CMK (cell line): ENCODE measurements around the gene GPR89A.
"Not testable (repeated sequence)": the region's sequence is repeated elsewhere in the genome, so short reads cannot be mapped to it uniquely, and the experiment has no call there.

ENCODE experiments used
- DNase-seq: peaks from one replicate; pipeline ENCODE4 v3.0.0-alpha.2; 2010; ENCODE audit warnings: low read depth

GPR89A gene

GRCh38 chr1:145686078-145686477 is 78.3 kb downstream of the GPR89A start:
- not testable (repeated sequence) for DNase-seq

GRCh38 chr1:145688328-145688727 is 80.5 kb downstream of the GPR89A start:
- no peak for DNase-seq

GRCh38 chr1:145688924-145689323 is 81.1 kb downstream of the GPR89A start:
- DNase-seq, result no peak

GRCh38 chr1:145689922-145690321 is 82.1 kb downstream of the GPR89A start:
- DNase-seq, result no peak

- DNase-seq, result no peak
Observed at GRCh38 chr1:145690587-145691558, 83.1 kb downstream of the GPR89A start.

GRCh38 chr1:145692785-145693443 is 85.1 kb downstream of the GPR89A start:
- no peak for DNase-seq

- DNase-seq, result no peak
Observed at GRCh38 chr1:145695821-145696629, 88.2 kb downstream of the GPR89A start.

GRCh38 chr1:145696630-145696960 is 88.8 kb downstream of the GPR89A start:
- no peak for DNase-seq

- no peak for DNase-seq
Observed at GRCh38 chr1:145701306-145701862, 93.6 kb downstream of the GPR89A start.

GRCh38 chr1:145702052-145702451 is 94.3 kb downstream of the GPR89A start:
- no peak for DNase-seq

GRCh38 chr1:145702826-145703225 is 95.0 kb downstream of the GPR89A start:
- no peak for DNase-seq

- DNase-seq, result no peak
Observed at GRCh38 chr1:145705622-145706021, 97.8 kb downstream of the GPR89A start.

- no peak for DNase-seq
Observed at GRCh38 chr1:145706086-145706664, 98.4 kb downstream of the GPR89A start.

GRCh38 chr1:145707183-145707867 is 99.5 kb downstream of the GPR89A start, which contains the start of gene PDZK1:
TSS of gene PDZK1 (minus strand) at chr1:145707368. CDS start at chr1:145688021, 19,347 bp downstream.
- DNase-seq, result no peak

- DNase-seq, result no peak
Observed at GRCh38 chr1:145708063-145708462, 100.3 kb downstream of the GPR89A start.

- no peak for DNase-seq
Observed at GRCh38 chr1:145710291-145711027, 102.7 kb downstream of the GPR89A start.

- DNase-seq, result no peak
Observed at GRCh38 chr1:145711213-145711651, 103.4 kb downstream of the GPR89A start.

GRCh38 chr1:145714524-145715111 is 106.8 kb downstream of the GPR89A start:
- DNase-seq, result no peak

- DNase-seq, result no peak
Observed at GRCh38 chr1:145716641-145717345, 109.0 kb downstream of the GPR89A start.
